A549 (cell line): ENCODE data around the gene BSDC1.

Experiments used
- CEBPB ChIP-seq, 2 experiments: fragments of >200 bp in 1 of 2; sonication (Bioruptor Twin) in 1 of 2; formaldehyde crosslinking in 1 of 2; IDR thresholded peaks; 2 replicates each; pipeline ENCODE4 v1.6.1; 2012 to 2016
- CHD2 ChIP-seq: fragments of 150-350 bp; IDR thresholded peaks from 2 replicates; pipeline ENCODE4 v1.6.1; 2014; ENCODE audit warnings: low read length; ENCODE audit not compliant: partially characterized antibody
- CHD4 ChIP-seq: fragments of 200-600 bp; sonication (generic); IDR thresholded peaks from 2 replicates; pipeline ENCODE4 v1.6.1; 2016; ENCODE audit warnings: antibody characterized with exemption, mild to moderate bottlenecking, borderline replicate concordance
- CTCF ChIP-seq: fragments of >200 bp; sonication (Bioruptor Twin); formaldehyde crosslinking; IDR thresholded peaks from 3 replicates; pipeline ENCODE4 v1.5.1; 2016
- EP300 ChIP-seq, 2 experiments: fragments of >200 bp; sonication (Bioruptor Twin); formaldehyde crosslinking; IDR thresholded peaks; 2 replicates in 1 of 2; 3 replicates in 1 of 2; pipeline ENCODE4 v1.6.1; 2016 to 2017
- HOXA7 ChIP-seq: fragments of 250-450 bp; sonication (Bioruptor Pico); IDR thresholded peaks from 2 replicates; pipeline ENCODE4 v1.5.0; 2020; ENCODE audit warnings: mild to moderate bottlenecking, moderate library complexity
- MAFK ChIP-seq: fragments of 450-650 bp; IDR thresholded peaks from 2 replicates; pipeline ENCODE4 v1.6.1; 2014; ENCODE audit not compliant: partially characterized antibody
- NR3C1 ChIP-seq: fragments of >200 bp; sonication (Bioruptor Twin); formaldehyde crosslinking; IDR thresholded peaks from 3 replicates; pipeline ENCODE4 v1.6.1; 2017
- PHF8 ChIP-seq: fragments of 200-600 bp; sonication (generic); IDR thresholded peaks from 2 replicates; pipeline ENCODE4 v1.6.1; 2016; ENCODE audit warnings: low read depth, mild to moderate bottlenecking, antibody characterized with exemption, moderate library complexity, borderline replicate concordance
- POLR2A ChIP-seq: IDR thresholded peaks from 2 replicates; pipeline ENCODE4 v1.6.1; 2012; ENCODE audit warnings: mild to moderate bottlenecking, low read length
- RAD21 ChIP-seq, 2 experiments: fragments of >200 bp in 1 of 2; sonication (Bioruptor Twin) in 1 of 2; formaldehyde crosslinking in 1 of 2; IDR thresholded peaks in 1 of 2; conservative IDR thresholded peaks in 1 of 2; 2 replicates in 1 of 2; 3 replicates in 1 of 2; pipeline ENCODE4 v1.6.1; 2012 to 2018; ENCODE audit warnings: inconsistent platforms in 1 of 2
- RCOR1 ChIP-seq: fragments of 150-350 bp; IDR thresholded peaks from 2 replicates; pipeline ENCODE4 v1.6.1; 2014; ENCODE audit warnings: antibody characterized with exemption, low read length, low read depth
- SMC3 ChIP-seq: fragments of >200 bp; sonication (Bioruptor Twin); formaldehyde crosslinking; IDR thresholded peaks from 3 replicates; pipeline ENCODE4 v1.6.1; 2018; ENCODE audit warnings: inconsistent platforms
- TF ChIP-seq, protein P1 (sequence below): fragments of 150-350 bp; IDR thresholded peaks from 2 replicates; pipeline ENCODE4 v1.6.1; 2014; ENCODE audit warnings: low read depth, mild to moderate bottlenecking, low read length

DNA sequence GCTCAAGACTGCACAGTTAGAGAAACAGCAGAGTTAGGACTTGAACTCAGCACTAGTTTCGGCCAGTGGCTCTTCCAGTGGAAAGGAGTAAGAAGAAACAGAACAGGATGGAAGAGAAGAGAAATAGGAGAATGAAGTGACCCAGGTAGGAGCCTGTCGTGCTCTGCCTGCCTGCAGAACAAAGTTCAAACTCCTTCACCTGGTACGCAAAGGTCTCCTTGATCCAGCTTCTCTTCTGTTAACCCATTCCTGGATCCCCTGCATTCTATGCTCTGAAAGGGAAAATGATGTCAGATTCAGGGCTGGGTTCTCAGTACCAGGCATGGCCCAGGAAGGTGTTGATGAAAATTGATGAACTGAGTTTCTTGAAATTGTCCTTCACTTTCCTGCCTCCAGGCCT is 35.8 kb downstream of the BSDC1 start:
- TF ChIP-seq CTCF: no peak
- TF ChIP-seq NR3C1: no peak
- TF ChIP-seq RAD21 (conservative IDR thresholded peaks at IDR 0.05 in 1 of 2, IDR thresholded peaks at IDR 0.05 in 1 of 2): no peak
- no peak for TF ChIP-seq CHD2
- no peak for TF ChIP-seq POLR2A
- TF ChIP-seq PHF8: no peak
- no peak for TF ChIP-seq HOXA7 (CRISPR knock-in tag)
- no peak for TF ChIP-seq SMC3
- TF ChIP-seq, protein P1, sequence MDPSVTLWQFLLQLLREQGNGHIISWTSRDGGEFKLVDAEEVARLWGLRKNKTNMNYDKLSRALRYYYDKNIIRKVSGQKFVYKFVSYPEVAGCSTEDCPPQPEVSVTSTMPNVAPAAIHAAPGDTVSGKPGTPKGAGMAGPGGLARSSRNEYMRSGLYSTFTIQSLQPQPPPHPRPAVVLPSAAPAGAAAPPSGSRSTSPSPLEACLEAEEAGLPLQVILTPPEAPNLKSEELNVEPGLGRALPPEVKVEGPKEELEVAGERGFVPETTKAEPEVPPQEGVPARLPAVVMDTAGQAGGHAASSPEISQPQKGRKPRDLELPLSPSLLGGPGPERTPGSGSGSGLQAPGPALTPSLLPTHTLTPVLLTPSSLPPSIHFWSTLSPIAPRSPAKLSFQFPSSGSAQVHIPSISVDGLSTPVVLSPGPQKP: no peak
- TF ChIP-seq CEBPB (IDR thresholded peaks at IDR 0.05): no peak
- no peak for TF ChIP-seq RCOR1
- no peak for TF ChIP-seq EP300 (IDR thresholded peaks at IDR 0.05)
- no peak for TF ChIP-seq CHD4
- no peak for TF ChIP-seq MAFK
